Stomach smooth muscle (tissue), 2 donors: ENCODE data around the gene PGLYRP1.

Experiments
- H3K27ac ChIP-seq: one replicate; pipeline ENCODE4 v1.7.0; 2013; ENCODE audit warnings: mild to moderate bottlenecking, low read length, inconsistent platforms
- H3K27me3 ChIP-seq, 2 donors: one replicate each; pipeline ENCODE4 v1.7.0; 2013; ENCODE audit warnings: low read length in 2 of 2; ENCODE audit not compliant: insufficient read depth in 2 of 2, control insufficient read depth in 1 of 2
- H3K36me3 ChIP-seq, 2 donors: one replicate each; pipeline ENCODE4 v1.7.0; 2013; ENCODE audit warnings: low read length in 2 of 2; ENCODE audit not compliant: control insufficient read depth in 2 of 2, insufficient read depth in 2 of 2
- H3K4me1 ChIP-seq: one replicate; pipeline ENCODE4 v1.7.0; 2013; ENCODE audit warnings: low read length; ENCODE audit not compliant: control insufficient read depth, insufficient read depth
- H3K4me3 ChIP-seq, 2 donors: one replicate each; pipeline ENCODE4 v1.7.0; 2013; ENCODE audit warnings: low read length in 2 of 2
- H3K9ac ChIP-seq, 2 donors: one replicate each; pipeline ENCODE4 v1.7.0; 2013; ENCODE audit warnings: low read length in 2 of 2, mild to moderate bottlenecking in 1 of 2
- H3K9me3 ChIP-seq, 2 donors: one replicate each; pipeline ENCODE4 v1.7.0; 2013; ENCODE audit warnings: low read length in 2 of 2; ENCODE audit not compliant: control insufficient read depth in 2 of 2
- donor health status: healthy.
- donor health status: Pancreatic carcinoma.

The PGLYRP1 gene

DNA sequence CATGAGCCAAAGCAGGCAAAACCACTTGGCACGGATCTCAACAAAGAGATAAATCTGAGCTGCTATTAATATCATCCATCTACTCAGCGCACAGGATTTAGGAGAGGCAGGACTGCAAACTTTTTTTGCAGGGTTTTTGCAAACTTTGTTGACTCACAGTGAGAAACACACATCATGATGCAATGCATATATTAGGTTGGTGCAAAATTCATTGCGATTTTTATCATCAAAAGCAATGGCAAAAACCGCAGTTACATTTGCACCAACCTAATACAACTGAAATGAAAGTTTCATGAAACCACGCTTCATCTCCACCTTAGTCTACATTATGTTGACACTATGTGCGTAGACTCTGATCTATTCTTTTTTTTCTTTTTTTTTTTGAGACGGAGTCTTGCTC lies 44.7 kb downstream of the PGLYRP1 start:
- H3K9me3 ChIP-seq: no peaks in the 10 kb centered on the region
- H3K36me3 ChIP-seq: no peaks in the 10 kb centered on the region
- H3K4me1 ChIP-seq: no peaks in the 10 kb centered on the region
- no peak overlapping the region for H3K27ac ChIP-seq
- H3K27me3 ChIP-seq: peaks cover 33 to 37% of the 10 kb centered on the region in 2 donors
- H3K9ac ChIP-seq: no peak overlapping the region
- no peak overlapping the region for H3K4me3 ChIP-seq

DNA sequence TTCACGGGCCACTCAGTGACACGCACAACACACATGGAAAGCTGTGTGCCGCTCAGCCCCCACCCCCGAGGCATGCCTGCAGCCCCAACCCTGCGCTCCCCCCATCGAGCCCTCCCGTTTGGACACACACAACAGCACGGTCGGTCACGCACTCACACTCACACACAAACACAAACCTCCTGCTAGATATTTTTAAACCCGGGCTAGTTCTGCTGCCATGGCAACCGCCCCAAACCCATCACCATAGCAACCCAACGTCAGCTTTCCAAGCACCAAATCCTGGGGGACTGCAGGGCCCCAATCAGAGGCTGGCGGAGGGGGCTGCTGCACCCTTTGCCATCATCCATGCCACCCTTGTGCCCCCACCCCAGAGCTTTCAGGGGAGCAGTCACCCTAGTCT lies 46.7 kb downstream of the PGLYRP1 start:
- peaks cover 49 to 51% of the 10 kb centered on the region in 2 donors for H3K27me3 ChIP-seq
- no peak overlapping the region for H3K27ac ChIP-seq
- peaks cover 2% of the 10 kb centered on the region for H3K4me1 ChIP-seq
- no peak overlapping the region for H3K9ac ChIP-seq
- no peaks in the 10 kb centered on the region for H3K9me3 ChIP-seq
- H3K4me3 ChIP-seq: no peak overlapping the region
- no peaks in the 10 kb centered on the region for H3K36me3 ChIP-seq

DNA sequence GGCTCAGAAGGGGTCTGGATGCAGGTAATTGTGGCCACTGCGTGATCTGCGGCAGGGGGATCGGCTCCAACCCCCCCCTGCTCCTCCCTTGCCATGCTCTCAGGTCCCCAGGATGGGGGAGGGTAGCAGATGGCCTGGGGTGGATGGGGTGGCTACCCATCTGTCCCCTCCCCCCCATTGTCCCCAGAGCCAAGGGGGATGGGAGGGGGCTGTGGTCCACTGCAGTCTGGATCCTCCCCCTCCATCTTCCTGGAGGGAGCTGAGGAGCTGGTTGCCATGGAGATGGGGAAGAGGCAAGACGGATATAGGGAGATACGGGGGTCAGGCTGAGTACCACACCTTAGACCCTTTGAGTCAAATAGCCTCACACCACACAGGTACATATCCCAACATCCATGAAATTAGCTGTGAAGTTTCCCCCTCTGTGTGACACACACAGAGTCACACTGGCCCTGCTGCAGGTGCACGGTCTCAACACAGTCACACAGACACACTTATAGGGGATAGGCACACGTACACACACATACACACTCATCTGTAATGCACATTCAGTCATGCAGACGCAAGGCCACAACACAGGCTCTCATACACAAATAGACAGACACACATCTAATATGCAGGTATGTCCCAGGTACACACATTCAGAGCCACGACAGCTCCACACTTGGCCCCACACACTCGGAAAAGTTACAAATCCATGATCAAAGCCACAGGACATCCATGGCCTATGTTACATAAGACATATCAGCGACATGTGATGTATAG lies 47.4 kb downstream of the PGLYRP1 start:
- no peak overlapping the region for H3K4me3 ChIP-seq
- H3K9ac ChIP-seq: no peak overlapping the region
- H3K36me3 ChIP-seq: no peaks in the 10 kb centered on the region
- H3K4me1 ChIP-seq: peaks cover 2% of the 10 kb centered on the region
- no peaks in the 10 kb centered on the region for H3K9me3 ChIP-seq
- no peak overlapping the region for H3K27ac ChIP-seq
- H3K27me3 ChIP-seq: peaks cover 54 to 56% of the 10 kb centered on the region in 2 donors

DNA sequence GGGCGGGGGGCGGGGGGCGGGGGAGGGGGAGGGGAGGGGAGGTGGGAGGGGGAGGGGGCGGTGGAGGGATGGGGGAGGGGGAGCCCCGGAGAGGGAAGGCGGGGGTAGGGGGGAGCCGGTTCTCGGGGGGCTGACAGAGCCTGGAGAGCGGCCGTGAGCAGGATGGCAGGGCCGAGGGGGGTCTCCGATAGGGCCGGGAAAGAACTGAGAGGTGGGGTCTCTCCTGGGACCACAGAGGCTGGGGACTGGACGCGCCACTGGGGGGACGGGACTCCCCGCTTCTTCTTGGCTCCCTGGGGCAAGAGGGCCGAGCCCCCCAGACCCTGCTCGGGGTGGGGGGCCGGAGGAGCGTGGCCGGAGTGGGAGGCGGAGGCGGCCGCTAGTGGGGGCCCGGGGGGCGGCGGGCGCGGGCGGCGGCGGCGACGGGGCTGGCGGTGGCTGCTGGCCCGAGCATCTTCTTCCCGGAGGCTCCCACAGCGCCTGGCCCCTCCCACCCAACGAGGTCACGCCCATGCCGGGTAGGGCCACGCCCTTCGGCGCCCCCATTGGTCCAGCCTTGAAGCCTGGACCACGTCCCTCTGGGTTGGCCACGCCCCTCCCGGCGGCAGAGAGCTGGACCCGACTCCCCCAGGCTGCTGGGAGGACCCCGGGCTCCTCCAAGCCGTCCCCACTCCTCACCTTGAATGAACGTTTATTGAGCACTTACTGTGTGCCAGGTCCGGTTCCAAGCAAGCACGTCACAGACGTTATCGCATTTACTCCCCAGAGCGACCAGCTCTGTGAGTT lies 49.1 kb downstream of the PGLYRP1 start, which contains the start of gene NOVA2:
TSS of gene NOVA2 (minus strand) at position 313 of the 786 bp plus-strand sequence. CDS start 514 bp downstream, outside the sequence.
- Histone ChIP-seq H3K36me3 (no peaks in the 10 kb centered on the region), H3K4me1 (peaks cover 2% of the 10 kb centered on the region), H3K9me3 (no peaks in the 10 kb centered on the region), H3K9ac (no peak within 1 kb of the TSS), H3K27ac (no peak within 1 kb of the TSS), H3K27me3 (peaks cover 54 to 59% of the 10 kb centered on the region in 2 donors), H3K4me3 (peak within 1 kb of the TSS in 1 of 2 donors; percentile 54)

DNA sequence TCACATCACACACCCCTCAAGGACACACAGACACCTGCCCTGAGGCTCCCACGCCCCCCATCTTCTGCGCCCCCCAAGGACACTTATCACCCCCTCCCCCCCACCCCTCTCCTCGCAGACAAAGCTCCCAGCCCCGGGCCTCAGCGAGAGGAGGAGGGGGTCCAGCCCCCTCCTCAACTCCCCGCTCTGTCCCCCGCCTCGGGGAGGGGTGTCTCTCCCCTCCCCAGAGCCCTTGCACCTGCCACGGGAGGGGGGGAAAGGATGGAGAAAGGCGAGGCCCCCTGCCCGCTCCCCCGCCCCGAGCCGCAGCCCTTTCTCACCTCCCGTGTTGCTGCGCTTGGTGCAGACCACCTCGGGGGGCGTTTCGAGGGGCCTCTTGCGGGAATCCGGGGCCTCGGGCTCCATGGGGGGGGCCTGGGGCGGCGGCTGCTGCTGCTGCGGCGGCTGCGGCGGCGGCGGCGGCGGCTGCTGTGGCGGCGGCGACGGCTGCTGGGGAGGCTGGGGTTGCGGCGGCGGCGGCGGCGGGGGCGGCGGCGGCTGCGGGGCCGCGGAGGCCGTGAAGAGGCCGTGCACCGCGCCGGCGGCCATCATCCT lies 49.8 kb downstream of the PGLYRP1 start:
- no peaks in the 10 kb centered on the region for H3K9me3 ChIP-seq
- H3K27me3 ChIP-seq: peaks cover 56 to 59% of the 10 kb centered on the region in 2 donors
- H3K27ac ChIP-seq: no peak overlapping the region
- H3K36me3 ChIP-seq: no peaks in the 10 kb centered on the region
- H3K4me3 ChIP-seq: no peak overlapping the region
- peaks cover 2% of the 10 kb centered on the region for H3K4me1 ChIP-seq
- H3K9ac ChIP-seq: no peak overlapping the region

DNA sequence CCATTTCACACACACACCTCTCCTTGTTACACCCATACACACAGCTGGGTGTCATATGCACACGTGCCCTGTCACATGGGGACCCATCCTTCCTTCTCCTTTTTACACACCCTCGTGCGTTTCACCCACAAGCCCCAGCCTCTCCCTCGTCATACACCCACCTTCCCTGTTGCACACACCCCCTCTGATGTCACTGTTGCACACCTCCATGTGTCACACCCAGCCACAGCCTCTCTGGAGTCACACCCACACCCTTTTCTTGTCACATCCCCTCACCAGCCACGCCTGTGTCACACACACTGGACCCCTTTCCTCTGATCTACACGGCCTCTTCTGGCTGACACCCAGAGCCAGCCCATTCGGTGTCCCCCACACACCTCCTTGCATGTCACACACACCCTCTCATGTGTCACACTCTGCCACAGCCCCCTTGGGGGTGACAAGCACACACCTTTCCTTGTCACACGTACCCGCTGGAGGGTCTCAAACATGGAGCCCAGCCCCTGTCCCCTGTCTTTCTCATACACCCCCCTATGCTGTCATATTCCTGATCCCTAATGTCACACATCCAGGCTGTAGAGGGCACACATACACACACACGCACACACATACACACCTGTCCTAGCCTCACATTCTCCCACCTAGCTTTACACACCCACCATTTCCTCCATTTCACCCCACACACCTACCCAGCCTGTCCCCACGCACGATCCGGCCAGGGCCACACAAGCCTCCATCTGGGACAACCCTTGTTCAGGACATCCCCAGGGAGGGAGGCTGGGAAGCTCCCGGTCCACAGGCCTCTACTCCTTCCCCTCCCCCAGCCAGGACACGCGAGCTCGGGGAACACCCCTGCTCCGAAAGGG lies 50.5 kb downstream of the PGLYRP1 start:
- Histone ChIP-seq H3K27me3 (peaks cover 54 to 59% of the 10 kb centered on the region in 2 donors), H3K4me1 (peaks cover 2% of the 10 kb centered on the region), H3K36me3 (no peaks in the 10 kb centered on the region), H3K9ac (no peak overlapping the region), H3K27ac (no peak overlapping the region), H3K9me3 (no peaks in the 10 kb centered on the region), H3K4me3 (peak overlapping the region in 1 of 2 donors; percentile 54)

DNA sequence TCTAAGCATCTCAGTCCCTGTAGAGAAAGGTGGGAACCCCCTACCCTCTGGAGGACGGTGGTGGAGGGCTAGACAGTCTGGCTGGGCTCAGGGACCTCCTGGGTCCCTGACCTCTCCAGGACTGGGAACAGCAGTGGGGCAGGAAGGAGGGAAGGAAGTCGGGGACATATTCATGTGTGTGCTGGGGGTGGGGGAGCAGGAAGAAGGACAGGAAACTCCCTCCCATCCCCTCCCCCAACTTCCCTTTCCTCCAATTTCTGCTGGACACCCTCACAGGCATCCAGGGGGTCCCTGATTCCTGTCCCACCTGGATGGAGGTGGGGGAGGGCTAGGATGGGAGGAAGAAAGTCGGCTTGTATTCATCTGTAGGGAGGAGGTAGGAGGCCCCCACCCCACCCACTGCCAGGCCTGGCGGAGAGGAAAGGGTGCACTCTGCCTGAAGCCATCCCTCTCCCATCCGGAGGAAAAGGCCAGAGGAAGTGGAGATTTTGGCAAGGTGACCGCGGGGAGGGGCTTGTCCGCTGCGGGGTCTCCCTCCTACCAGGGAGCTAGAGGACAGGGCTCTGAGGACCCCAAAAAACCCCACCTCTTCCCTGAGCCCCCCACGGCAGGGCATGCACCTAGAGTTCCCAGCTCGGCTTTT lies 51.5 kb downstream of the PGLYRP1 start:
- no peaks in the 10 kb centered on the region for H3K36me3 ChIP-seq
- H3K27ac ChIP-seq: no peak overlapping the region
- H3K27me3 ChIP-seq: peaks cover 54 to 58% of the 10 kb centered on the region in 2 donors
- peak overlapping the region in 1 of 2 donors; percentile 54 for H3K4me3 ChIP-seq
- H3K9me3 ChIP-seq: no peaks in the 10 kb centered on the region
- H3K9ac ChIP-seq: no peak overlapping the region
- peaks cover 2% of the 10 kb centered on the region for H3K4me1 ChIP-seq

DNA sequence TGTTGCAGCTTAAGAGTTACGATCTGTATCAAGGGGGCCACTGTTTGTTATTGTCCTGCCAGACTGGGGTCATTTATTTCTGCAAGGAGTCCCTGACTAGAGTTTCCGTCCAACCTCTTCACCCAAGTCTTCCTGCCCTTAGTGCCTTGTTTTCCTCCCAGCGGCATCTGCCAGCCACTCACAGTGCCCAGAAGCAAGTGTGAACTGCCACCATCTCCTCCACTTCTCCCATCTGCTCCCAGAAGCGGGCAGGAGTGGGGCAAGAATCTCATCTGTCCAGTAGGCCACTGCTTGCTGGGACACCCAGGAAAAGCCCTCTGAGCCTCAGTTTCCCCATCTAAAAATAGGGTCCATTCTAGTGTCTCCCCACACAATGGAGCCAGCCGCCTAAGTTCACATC lies 53.2 kb downstream of the PGLYRP1 start:
- peaks cover 0 to 2% of the 10 kb centered on the region in 2 donors for H3K9me3 ChIP-seq
- H3K9ac ChIP-seq: no peak overlapping the region
- H3K27ac ChIP-seq: no peak overlapping the region
- H3K4me3 ChIP-seq: no peak overlapping the region
- no peaks in the 10 kb centered on the region for H3K36me3 ChIP-seq
- peaks cover 2% of the 10 kb centered on the region for H3K4me1 ChIP-seq
- peaks cover 41 to 42% of the 10 kb centered on the region in 2 donors for H3K27me3 ChIP-seq
